GM12801 (cell line): Measurements from ENCODE around the gene TXNRD3.

Experiments used
- CTCF ChIP-seq: IDR thresholded peaks from one replicate; pipeline ENCODE4 v1.5.1; 2011; ENCODE audit warnings: control low read depth; ENCODE audit not compliant: insufficient read length; ENCODE audit errors: extremely low read depth

TXNRD3 gene

GRCh38 chr3:126685493-126685892 is 30.6 kb upstream of the TXNRD3 start:
- TF ChIP-seq CTCF: no peak

GRCh38 chr3:126685021-126685420 is 30.1 kb upstream of the TXNRD3 start:
- no peak for TF ChIP-seq CTCF

GRCh38 chr3:126684218-126684751 is 29.4 kb upstream of the TXNRD3 start:
- no peak for TF ChIP-seq CTCF

GRCh38 chr3:126683069-126683468 is 28.1 kb upstream of the TXNRD3 start:
- no peak for TF ChIP-seq CTCF

- no peak for TF ChIP-seq CTCF
Measured at GRCh38 chr3:126682009-126682408, 27.1 kb upstream of the TXNRD3 start.

- no peak for TF ChIP-seq CTCF
Measured at GRCh38 chr3:126680667-126681055, 25.7 kb upstream of the TXNRD3 start.

GRCh38 chr3:126679831-126680666 is 25.1 kb upstream of the TXNRD3 start:
- TF ChIP-seq CTCF: no peak
